ENCODE measurements around the gene SNX27.
"Not testable (repeated sequence)": the region's sequence is repeated elsewhere in the genome, so short reads cannot be mapped to it uniquely, and the experiment has no call there.

Gene SNX27

GRCh38 chr1:151643085-151643484 lies 31.2 kb downstream of the SNX27 start:
- DNase-seq: not testable (repeated sequence)

- DNase-seq: no peak
These were observed 32.2 kb downstream of the SNX27 start for GRCh38 chr1:151644001-151644400.

GRCh38 chr1:151653397-151653796 lies 41.5 kb downstream of the SNX27 start:
- no peak for DNase-seq

- no peak for DNase-seq
These were observed 43.5 kb downstream of the SNX27 start for GRCh38 chr1:151655371-151655770.

- no peak for DNase-seq
These were observed 49.9 kb downstream of the SNX27 start for GRCh38 chr1:151661751-151662150.

- no peak for DNase-seq
These were observed 56.2 kb downstream of the SNX27 start for GRCh38 chr1:151668090-151668489.

GRCh38 chr1:151670036-151670675 lies 58.3 kb downstream of the SNX27 start:
- not testable (repeated sequence) for DNase-seq

- no peak for DNase-seq
These were observed 61.6 kb downstream of the SNX27 start for GRCh38 chr1:151673407-151673806.

GRCh38 chr1:151680391-151680790 lies 68.5 kb downstream of the SNX27 start:
- no peak for DNase-seq

GRCh38 chr1:151680826-151681225 lies 69.0 kb downstream of the SNX27 start:
- no peak for DNase-seq

- DNase-seq: no peak
These were observed 70.1 kb downstream of the SNX27 start for GRCh38 chr1:151681923-151682322.

GRCh38 chr1:151682901-151683300 lies 71.1 kb downstream of the SNX27 start:
- not testable (repeated sequence) for DNase-seq

GRCh38 chr1:151684128-151684527 lies 72.3 kb downstream of the SNX27 start:
- no peak for DNase-seq

- DNase-seq: no peak
These were observed 74.7 kb downstream of the SNX27 start for GRCh38 chr1:151686561-151686960.

- DNase-seq: no peak
These were observed 77.6 kb downstream of the SNX27 start for GRCh38 chr1:151689494-151689893.

- DNase-seq: no peak
These were observed 80.4 kb downstream of the SNX27 start for GRCh38 chr1:151692226-151692625.

- no peak for DNase-seq
These were observed 81.3 kb downstream of the SNX27 start for GRCh38 chr1:151693057-151693651.

- DNase-seq: no peak
These were observed 89.7 kb downstream of the SNX27 start for GRCh38 chr1:151701515-151701914.

- no peak for DNase-seq
These were observed 91.1 kb downstream of the SNX27 start for GRCh38 chr1:151702936-151703335.

- DNase-seq: no peak
These were observed 92.0 kb downstream of the SNX27 start for GRCh38 chr1:151703813-151704212.

- no peak for DNase-seq
These were observed 92.4 kb downstream of the SNX27 start for GRCh38 chr1:151704246-151704645.

- DNase-seq: no peak
These were observed 93.3 kb downstream of the SNX27 start for GRCh38 chr1:151705146-151705545.

- DNase-seq: no peak
These were observed 94.1 kb downstream of the SNX27 start for GRCh38 chr1:151705753-151706463.

Data from activated CD8-positive, alpha-beta memory T cell treated with anti-CD3 and anti-CD28 coated beads, Interleukin-2, amount 50 U/mL, for 4 hours (primary cell).